Measurements from ENCODE around the gene KCNQ4. TPM values are rescaled to one million over a fixed set of nuclear protein-coding genes. Genes with fewer than 3 reads are reported as not detected.

Gene KCNQ4
- total and polyA plus RNA-seq, 10 of the 15 experiments (the other 5 are each of a cell fraction or from before 2014, with no cell fraction given), result 0.04 to 0.18 (median 0.08) TPM; not detected in 2

DNA sequence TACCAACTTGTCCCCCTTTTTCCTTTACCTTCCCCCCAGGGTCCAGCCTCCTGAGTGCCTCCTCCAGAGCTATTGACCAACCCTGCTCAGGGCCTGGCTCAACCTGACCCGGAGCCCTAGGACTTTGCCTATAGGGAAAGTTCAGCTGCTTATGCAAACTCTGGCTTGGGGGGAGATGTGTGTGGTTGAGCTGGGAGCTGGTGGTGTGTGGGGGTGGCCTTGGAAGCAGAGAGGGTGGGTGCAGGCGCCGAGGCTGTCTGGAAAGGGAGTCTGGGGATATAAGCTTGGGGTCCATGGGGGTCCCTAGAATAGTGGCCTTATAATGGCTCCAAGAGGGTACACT is 14.1 kb downstream of the KCNQ4 start:
- no peak overlapping the region for H3K27ac ChIP-seq (ENCODE audit: control insufficient read depth, insufficient read depth)
- ChIA-PET RAD21 (ENCODE audit: unreplicated experiment) (interaction anchor here (0.6 to 1.6 kb wide), 2 partner anchors 87 to 106 kb away, joined by 3 read pairs; partner anchors contain the start of gene NFYC), POLR2A (no interaction called here), CTCF (interaction anchor here (1.2 to 4.6 kb wide), 7 partner anchors 23 to 154 kb away, joined by 3 to 30 read pairs (median 9); no protein-coding TSS in a partner anchor), SMC1A (ENCODE audit: uncharacterized antibody, unreplicated experiment) (interaction anchor here (1.1 to 2.1 kb wide), 2 partner anchors 11 to 23 kb away, joined by 4 to 7 read pairs; no protein-coding TSS in a partner anchor)
- ATAC-seq, result no peak
- no peak for DNase-seq (ENCODE audit: low read depth, low spot score)
- FAIRE-seq, result no peak
- no peaks in the 10 kb centered on the region for H4K20me1 ChIP-seq (ENCODE audit: control insufficient read depth, insufficient read depth)
- H2AFZ ChIP-seq (ENCODE audit: control insufficient read depth, low read depth, low read length), result peak overlapping the region; percentile 58
- WGBS (ENCODE audit: insufficient coverage, insufficient replicate concordance, low lambda C conversion rate, missing lambda C conversion rate), result 64% methylated on average over 3 of the region's 3 CpGs
- no peak overlapping the region for H3K4me3 ChIP-seq
- in situ Hi-C loops (cut with MboI) (no loop called here), intact Hi-C loops (cut with micrococcal nuclease; ENCODE audit: unreplicated experiment) (no loop called here)
- H3K79me2 ChIP-seq (ENCODE audit: control insufficient read depth, insufficient read depth, low read length), result no peaks in the 10 kb centered on the region
- no peaks in the 10 kb centered on the region for H3K27me3 ChIP-seq (replicated peaks in 1 of 2; ENCODE audit: control insufficient read depth in 2 of 2, insufficient read depth in 2 of 2, low read length in 1 of 2)
- H3K36me3 ChIP-seq (ENCODE audit: control insufficient read depth in 2 of 2, insufficient read depth in 2 of 2, low read length in 1 of 2), result no peaks in the 10 kb centered on the region
- H3K9ac ChIP-seq (ENCODE audit: control insufficient read depth, insufficient read depth, low read length), result no peak overlapping the region
- no peaks in the 10 kb centered on the region for H3K9me3 ChIP-seq (replicated peaks; ENCODE audit: control insufficient read depth, insufficient read depth, low read length)
- no peak for TF ChIP-seq IRF4 (IDR thresholded peaks at IDR 0.05; ENCODE audit: low read depth, low read length)
- TF ChIP-seq ZZZ3 (IDR thresholded peaks at IDR 0.05; ENCODE audit: control insufficient read depth, insufficient read length, low read depth), result no peak
- TF ChIP-seq IKZF1 (conservative IDR thresholded peaks at IDR 0.05), result no peak
- TF ChIP-seq RFX5 (IDR thresholded peaks at IDR 0.05; ENCODE audit: low read depth, low read length), result no peak
- no peak for TF ChIP-seq TBL1XR1 (IDR thresholded peaks at IDR 0.05; ENCODE audit: low read depth, low read length)
- TF ChIP-seq RB1 (IDR thresholded peaks at IDR 0.05; ENCODE audit: borderline replicate concordance), result no peak
- no peak for TF ChIP-seq DPF2 (IDR thresholded peaks at IDR 0.05)
- no peak for TF ChIP-seq ZNF217 (IDR thresholded peaks at IDR 0.05)
- TF ChIP-seq, protein P1, sequence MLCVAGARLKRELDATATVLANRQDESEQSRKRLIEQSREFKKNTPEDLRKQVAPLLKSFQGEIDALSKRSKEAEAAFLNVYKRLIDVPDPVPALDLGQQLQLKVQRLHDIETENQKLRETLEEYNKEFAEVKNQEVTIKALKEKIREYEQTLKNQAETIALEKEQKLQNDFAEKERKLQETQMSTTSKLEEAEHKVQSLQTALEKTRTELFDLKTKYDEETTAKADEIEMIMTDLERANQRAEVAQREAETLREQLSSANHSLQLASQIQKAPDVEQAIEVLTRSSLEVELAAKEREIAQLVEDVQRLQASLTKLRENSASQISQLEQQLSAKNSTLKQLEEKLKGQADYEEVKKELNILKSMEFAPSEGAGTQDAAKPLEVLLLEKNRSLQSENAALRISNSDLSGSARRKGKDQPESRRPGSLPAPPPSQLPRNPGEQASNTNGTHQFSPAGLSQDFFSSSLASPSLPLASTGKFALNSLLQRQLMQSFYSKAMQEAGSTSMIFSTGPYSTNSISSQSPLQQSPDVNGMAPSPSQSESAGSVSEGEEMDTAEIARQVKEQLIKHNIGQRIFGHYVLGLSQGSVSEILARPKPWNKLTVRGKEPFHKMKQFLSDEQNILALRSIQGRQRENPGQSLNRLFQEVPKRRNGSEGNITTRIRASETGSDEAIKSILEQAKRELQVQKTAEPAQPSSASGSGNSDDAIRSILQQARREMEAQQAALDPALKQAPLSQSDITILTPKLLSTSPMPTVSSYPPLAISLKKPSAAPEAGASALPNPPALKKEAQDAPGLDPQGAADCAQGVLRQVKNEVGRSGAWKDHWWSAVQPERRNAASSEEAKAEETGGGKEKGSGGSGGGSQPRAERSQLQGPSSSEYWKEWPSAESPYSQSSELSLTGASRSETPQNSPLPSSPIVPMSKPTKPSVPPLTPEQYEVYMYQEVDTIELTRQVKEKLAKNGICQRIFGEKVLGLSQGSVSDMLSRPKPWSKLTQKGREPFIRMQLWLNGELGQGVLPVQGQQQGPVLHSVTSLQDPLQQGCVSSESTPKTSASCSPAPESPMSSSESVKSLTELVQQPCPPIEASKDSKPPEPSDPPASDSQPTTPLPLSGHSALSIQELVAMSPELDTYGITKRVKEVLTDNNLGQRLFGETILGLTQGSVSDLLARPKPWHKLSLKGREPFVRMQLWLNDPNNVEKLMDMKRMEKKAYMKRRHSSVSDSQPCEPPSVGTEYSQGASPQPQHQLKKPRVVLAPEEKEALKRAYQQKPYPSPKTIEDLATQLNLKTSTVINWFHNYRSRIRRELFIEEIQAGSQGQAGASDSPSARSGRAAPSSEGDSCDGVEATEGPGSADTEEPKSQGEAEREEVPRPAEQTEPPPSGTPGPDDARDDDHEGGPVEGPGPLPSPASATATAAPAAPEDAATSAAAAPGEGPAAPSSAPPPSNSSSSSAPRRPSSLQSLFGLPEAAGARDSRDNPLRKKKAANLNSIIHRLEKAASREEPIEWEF (IDR thresholded peaks at IDR 0.05; ENCODE audit: insufficient replicate concordance, low read depth, low read length), result no peak
- no peak for TF ChIP-seq SMAD5 (IDR thresholded peaks at IDR 0.05; ENCODE audit: low read depth)
- no peak for TF ChIP-seq NFYA (IDR thresholded peaks at IDR 0.05; ENCODE audit: borderline replicate concordance, low read depth, low read length)
- TF ChIP-seq SREBF2 (IDR thresholded peaks at IDR 0.05; ENCODE audit: low read length), result no peak
- TF ChIP-seq, protein P2, sequence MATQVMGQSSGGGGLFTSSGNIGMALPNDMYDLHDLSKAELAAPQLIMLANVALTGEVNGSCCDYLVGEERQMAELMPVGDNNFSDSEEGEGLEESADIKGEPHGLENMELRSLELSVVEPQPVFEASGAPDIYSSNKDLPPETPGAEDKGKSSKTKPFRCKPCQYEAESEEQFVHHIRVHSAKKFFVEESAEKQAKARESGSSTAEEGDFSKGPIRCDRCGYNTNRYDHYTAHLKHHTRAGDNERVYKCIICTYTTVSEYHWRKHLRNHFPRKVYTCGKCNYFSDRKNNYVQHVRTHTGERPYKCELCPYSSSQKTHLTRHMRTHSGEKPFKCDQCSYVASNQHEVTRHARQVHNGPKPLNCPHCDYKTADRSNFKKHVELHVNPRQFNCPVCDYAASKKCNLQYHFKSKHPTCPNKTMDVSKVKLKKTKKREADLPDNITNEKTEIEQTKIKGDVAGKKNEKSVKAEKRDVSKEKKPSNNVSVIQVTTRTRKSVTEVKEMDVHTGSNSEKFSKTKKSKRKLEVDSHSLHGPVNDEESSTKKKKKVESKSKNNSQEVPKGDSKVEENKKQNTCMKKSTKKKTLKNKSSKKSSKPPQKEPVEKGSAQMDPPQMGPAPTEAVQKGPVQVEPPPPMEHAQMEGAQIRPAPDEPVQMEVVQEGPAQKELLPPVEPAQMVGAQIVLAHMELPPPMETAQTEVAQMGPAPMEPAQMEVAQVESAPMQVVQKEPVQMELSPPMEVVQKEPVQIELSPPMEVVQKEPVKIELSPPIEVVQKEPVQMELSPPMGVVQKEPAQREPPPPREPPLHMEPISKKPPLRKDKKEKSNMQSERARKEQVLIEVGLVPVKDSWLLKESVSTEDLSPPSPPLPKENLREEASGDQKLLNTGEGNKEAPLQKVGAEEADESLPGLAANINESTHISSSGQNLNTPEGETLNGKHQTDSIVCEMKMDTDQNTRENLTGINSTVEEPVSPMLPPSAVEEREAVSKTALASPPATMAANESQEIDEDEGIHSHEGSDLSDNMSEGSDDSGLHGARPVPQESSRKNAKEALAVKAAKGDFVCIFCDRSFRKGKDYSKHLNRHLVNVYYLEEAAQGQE (IDR thresholded peaks at IDR 0.05; ENCODE audit: low read depth, low read length), result no peak
- TF ChIP-seq, protein P3, sequence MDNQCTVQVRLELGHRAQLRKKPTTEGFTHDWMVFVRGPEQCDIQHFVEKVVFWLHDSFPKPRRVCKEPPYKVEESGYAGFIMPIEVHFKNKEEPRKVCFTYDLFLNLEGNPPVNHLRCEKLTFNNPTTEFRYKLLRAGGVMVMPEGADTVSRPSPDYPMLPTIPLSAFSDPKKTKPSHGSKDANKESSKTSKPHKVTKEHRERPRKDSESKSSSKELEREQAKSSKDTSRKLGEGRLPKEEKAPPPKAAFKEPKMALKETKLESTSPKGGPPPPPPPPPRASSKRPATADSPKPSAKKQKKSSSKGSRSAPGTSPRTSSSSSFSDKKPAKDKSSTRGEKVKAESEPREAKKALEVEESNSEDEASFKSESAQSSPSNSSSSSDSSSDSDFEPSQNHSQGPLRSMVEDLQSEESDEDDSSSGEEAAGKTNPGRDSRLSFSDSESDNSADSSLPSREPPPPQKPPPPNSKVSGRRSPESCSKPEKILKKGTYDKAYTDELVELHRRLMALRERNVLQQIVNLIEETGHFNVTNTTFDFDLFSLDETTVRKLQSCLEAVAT (IDR thresholded peaks at IDR 0.05), result no peak
- TF ChIP-seq, protein P4, sequence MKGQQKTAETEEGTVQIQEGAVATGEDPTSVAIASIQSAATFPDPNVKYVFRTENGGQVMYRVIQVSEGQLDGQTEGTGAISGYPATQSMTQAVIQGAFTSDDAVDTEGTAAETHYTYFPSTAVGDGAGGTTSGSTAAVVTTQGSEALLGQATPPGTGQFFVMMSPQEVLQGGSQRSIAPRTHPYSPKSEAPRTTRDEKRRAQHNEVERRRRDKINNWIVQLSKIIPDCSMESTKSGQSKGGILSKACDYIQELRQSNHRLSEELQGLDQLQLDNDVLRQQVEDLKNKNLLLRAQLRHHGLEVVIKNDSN (IDR thresholded peaks at IDR 0.05; ENCODE audit: borderline replicate concordance, extremely low read length, insufficient read depth, low read depth, low read length), result no peak
- H3K4me1 ChIP-seq (ENCODE audit: control insufficient read depth, insufficient read depth, low read length), result peaks cover 41% of the 10 kb centered on the region
- no peak overlapping the region for H3K4me2 ChIP-seq (ENCODE audit: control insufficient read depth, insufficient read depth)
- BruUV-seq (replicated peaks), result no TSS peak

All from GM12878 (cell line).